ENCODE measurements around the gene CIB1. TPM values are rescaled to one million over a fixed set of nuclear protein-coding genes. Genes with fewer than 3 reads are reported as not detected.

The CIB1 gene
- total RNA-seq, 3 donors from 2014 or later: 30.2 to 61.3 (median 49.5) TPM

GRCh38 chr15:90200534-90201129 lies 33.1 kb downstream of the CIB1 start:
- intact Hi-C loops (cut with DNase I; ENCODE audit: low total_unique reads): no loop called here
- Histone ChIP-seq H3K4me3 (peak overlapping the region; percentile 79 to 83 (median 81)), H3K9me3 (no peaks in the 10 kb centered on the region), H3K36me3 (no peaks in the 10 kb centered on the region), H3K27me3 (no peaks in the 10 kb centered on the region), H3K27ac (peak overlapping the region; percentile 87 to 91), H3K4me1 (peaks cover 5 to 7% of the 10 kb centered on the region in 2 donors)
- no peak for DNase-seq (ENCODE audit: low spot score in 2 of 2)
- no peak for TF ChIP-seq POLR2A (IDR thresholded peaks at IDR 0.05)
- TF ChIP-seq CTCF (IDR thresholded peaks at IDR 0.05): no peak
- no peak for TF ChIP-seq POLR2AphosphoS5 (IDR thresholded peaks at IDR 0.05)

GRCh38 chr15:90194655-90195054 lies 39.1 kb downstream of the CIB1 start:
- Histone ChIP-seq H3K27me3 (no peaks in the 10 kb centered on the region), H3K9me3 (no peaks in the 10 kb centered on the region), H3K27ac (no peak overlapping the region), H3K4me1 (peaks cover 0 to 22% of the 10 kb centered on the region in 2 donors), H3K36me3 (no peaks in the 10 kb centered on the region), H3K4me3 (no peak overlapping the region)
- DNase-seq (ENCODE audit: low spot score in 2 of 2): no peak
- TF ChIP-seq POLR2AphosphoS5 (IDR thresholded peaks at IDR 0.05): no peak
- no peak for TF ChIP-seq POLR2A (IDR thresholded peaks at IDR 0.05)
- no peak for TF ChIP-seq CTCF (IDR thresholded peaks at IDR 0.05)
- intact Hi-C loops (cut with DNase I; ENCODE audit: low total_unique reads): no loop called here

GRCh38 chr15:90192961-90193786 lies 40.6 kb downstream of the CIB1 start:
- H3K4me3 ChIP-seq: peak overlapping the region in 1 of 3 donors; percentile 13
- peak overlapping the region; percentile 62 to 77 for H3K27ac ChIP-seq
- peaks cover 0 to 22% of the 10 kb centered on the region in 2 donors for H3K4me1 ChIP-seq
- no peaks in the 10 kb centered on the region for H3K36me3 ChIP-seq
- intact Hi-C loops (cut with DNase I; ENCODE audit: low total_unique reads): no loop called here
- H3K27me3 ChIP-seq: no peaks in the 10 kb centered on the region
- TF ChIP-seq POLR2AphosphoS5 (IDR thresholded peaks at IDR 0.05) (no peak), POLR2A (IDR thresholded peaks at IDR 0.05) (no peak)
- DNase-seq (ENCODE audit: low spot score in 2 of 2): no peak
- no peaks in the 10 kb centered on the region for H3K9me3 ChIP-seq

GRCh38 chr15:90191794-90192509 lies 41.8 kb downstream of the CIB1 start:
- intact Hi-C loops (cut with DNase I; ENCODE audit: low total_unique reads): no loop called here
- no peaks in the 10 kb centered on the region for H3K36me3 ChIP-seq
- peak; percentile 75 to 81 for DNase-seq (ENCODE audit: low spot score in 2 of 2)
- H3K4me3 ChIP-seq: no peak overlapping the region
- peak in 1 of 3 donors; percentile 37 for TF ChIP-seq POLR2AphosphoS5 (IDR thresholded peaks at IDR 0.05)
- no peak for TF ChIP-seq CTCF (IDR thresholded peaks at IDR 0.05)
- no peaks in the 10 kb centered on the region for H3K9me3 ChIP-seq
- H3K27ac ChIP-seq: peak overlapping the region; percentile 62 to 77
- no peaks in the 10 kb centered on the region for H3K27me3 ChIP-seq
- H3K4me1 ChIP-seq: peaks cover 0 to 22% of the 10 kb centered on the region in 2 donors

- no peaks in the 10 kb centered on the region for H3K27me3 ChIP-seq
- no peak for DNase-seq (ENCODE audit: low spot score in 2 of 2)
- peak overlapping the region; percentile 62 to 77 for H3K27ac ChIP-seq
- H3K9me3 ChIP-seq: no peaks in the 10 kb centered on the region
- H3K4me1 ChIP-seq: peaks cover 0 to 22% of the 10 kb centered on the region in 2 donors
- intact Hi-C loops (cut with DNase I; ENCODE audit: low total_unique reads): no loop called here
- H3K4me3 ChIP-seq: no peak overlapping the region
- no peak for TF ChIP-seq POLR2AphosphoS5 (IDR thresholded peaks at IDR 0.05)
- TF ChIP-seq CTCF (IDR thresholded peaks at IDR 0.05): no peak
- TF ChIP-seq POLR2A (IDR thresholded peaks at IDR 0.05): no peak
- no peaks in the 10 kb centered on the region for H3K36me3 ChIP-seq
These were observed 42.4 kb downstream of the CIB1 start for GRCh38 chr15:90191344-90191687.

Measured in breast epithelium (tissue), 4 donors.